A673 (cell line): Measurements from ENCODE around the gene LAPTM4A. TPM values are rescaled to one million over a fixed set of nuclear protein-coding genes. Genes with fewer than 3 reads are reported as not detected.
A peak's percentile ranks its signal among the peaks of the same experiment; 100 is the strongest.

Experiments used
- BruUV-seq: library from RNA; stranded (reverse); fragments of 400-500 nt; replicated peaks from 2 replicates; lab custom pipeline; 2021; lab: Mats Ljungman, UMichigan
- CTCF ChIA-PET: fragments of 300-600 bp; sonication (Branson Sonifier 250); formaldehyde crosslinking; loops from one replicate; lab custom pipeline; 2022; ENCODE audit warnings: antibody characterized with exemption; lab: Charles Lee
- POLR2A ChIA-PET: fragments of 300-600 bp; sonication (Branson Sonifier 250); formaldehyde crosslinking; loops from one replicate; lab custom pipeline; 2022; ENCODE audit warnings: antibody characterized with exemption; ENCODE audit not compliant: low non-redundant PET; lab: Charles Lee
- DNase-seq: peaks from one replicate; pipeline ENCODE4 v3.0.0-alpha.2; 2015; ENCODE audit warnings: low spot score
- H3K27ac ChIP-seq: fragments of 200-600 bp; sonication (generic); 2 replicates; pipeline ENCODE4 v1.5.1; 2016; ENCODE audit warnings: mixed run types, low read depth, mild to moderate bottlenecking, mixed read lengths, antibody characterized with exemption, low read length; ENCODE audit not compliant: poor library complexity, severe bottlenecking
- H3K27me3 ChIP-seq: fragments of 200-600 bp; sonication (generic); replicated peaks from 2 replicates; pipeline ENCODE4 v1.6.1; 2017; ENCODE audit warnings: mixed run types, low read depth, mild to moderate bottlenecking, mixed read lengths, antibody characterized with exemption, low read length; ENCODE audit not compliant: insufficient read depth, poor library complexity
- H3K36me3 ChIP-seq: fragments of 200-600 bp; sonication (generic); 2 replicates; pipeline ENCODE4 v1.6.1; 2016; ENCODE audit warnings: mixed run types, mild to moderate bottlenecking, mixed read lengths, antibody characterized with exemption, low read length; ENCODE audit not compliant: insufficient read depth, poor library complexity, severe bottlenecking
- H3K4me1 ChIP-seq: fragments of 200-600 bp; sonication (generic); 2 replicates; pipeline ENCODE4 v1.6.1; 2017; ENCODE audit warnings: mixed run types, mild to moderate bottlenecking, mixed read lengths, antibody characterized with exemption, low read length; ENCODE audit not compliant: insufficient read depth, poor library complexity, severe bottlenecking
- H3K4me3 ChIP-seq: fragments of 200-600 bp; sonication (generic); 2 replicates; pipeline ENCODE4 v1.5.1; 2016; ENCODE audit warnings: low read depth, mixed run types, mild to moderate bottlenecking, mixed read lengths, low read length; ENCODE audit not compliant: poor library complexity, severe bottlenecking
- H3K9me3 ChIP-seq: fragments of 200-600 bp; sonication (generic); 2 replicates; pipeline ENCODE4 v1.6.1; 2016; ENCODE audit warnings: mixed run types, low read depth, mild to moderate bottlenecking, mixed read lengths, antibody characterized with exemption, low read length; ENCODE audit not compliant: poor library complexity, severe bottlenecking
- EZH2 ChIP-seq: fragments of 200-600 bp; sonication (generic); IDR thresholded peaks from 2 replicates; pipeline ENCODE4 v1.6.1; 2017; ENCODE audit warnings: borderline replicate concordance, low read depth, mild to moderate bottlenecking, mixed read lengths, antibody characterized with exemption, low read length; ENCODE audit not compliant: poor library complexity, severe bottlenecking
- intact Hi-C: fragments of 100-400 bp; cut with micrococcal nuclease; formaldehyde crosslinking; loops from one replicate; pipeline ENCODE4 v1.10.0; 2022; ENCODE audit not compliant: unreplicated experiment
- total RNA-seq: library from RNA; stranded (reverse); gene quantifications from 2 replicates; pipeline ENCODE4 v1.2.3, GENCODE V29; 2021
- TF ChIP-seq, protein P1 (sequence below): fragments of 300-800, 200-600 bp; sonication (generic); conservative IDR thresholded peaks from 2 replicates; pipeline ENCODE4 v1.5.1; 2017; ENCODE audit warnings: low read depth, mild to moderate bottlenecking, antibody characterized with exemption, low read length, moderate library complexity, mixed read lengths

The LAPTM4A gene
- total RNA-seq, 1 experiment from 2014 or later, result 158 TPM

DNA sequence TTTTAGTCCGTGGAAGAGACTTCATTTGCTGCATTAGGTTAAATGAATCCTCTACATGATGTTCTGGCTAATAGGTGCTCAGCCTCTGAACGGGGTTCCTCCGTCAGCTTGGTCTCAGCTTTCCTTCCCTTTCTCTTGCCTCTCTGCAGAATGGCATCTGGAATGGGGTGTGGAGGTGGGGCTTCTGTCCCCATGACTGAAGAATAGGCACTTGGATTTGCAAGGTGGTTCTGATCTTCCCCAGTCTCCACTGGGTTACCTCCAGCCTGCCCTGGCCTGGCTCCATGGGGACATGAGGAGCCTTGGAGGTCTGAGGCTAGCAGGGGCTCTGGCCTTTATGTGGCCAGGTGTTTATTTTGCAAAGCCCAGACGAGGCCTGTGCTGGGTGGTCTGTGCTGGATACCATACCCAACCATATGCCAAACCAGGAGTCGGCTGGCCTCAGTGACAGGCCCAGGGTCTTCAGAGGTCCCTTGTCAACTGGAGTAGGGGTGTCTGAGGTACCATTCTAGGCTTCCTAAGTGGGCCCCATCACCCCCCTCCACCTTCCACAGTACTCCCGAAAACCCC lies 28.2 kb upstream of the LAPTM4A start:
- POLR2A ChIA-PET, result no interaction called here
- H3K27me3 ChIP-seq, result no peaks in the 10 kb centered on the region
- H3K4me3 ChIP-seq, result no peak overlapping the region
- H3K9me3 ChIP-seq, result no peaks in the 10 kb centered on the region
- intact Hi-C loops, result no loop called here
- H3K27ac ChIP-seq, result no peak overlapping the region
- DNase-seq, result no peak
- H3K36me3 ChIP-seq, result no peaks in the 10 kb centered on the region
- peaks cover 7% of the 10 kb centered on the region for H3K4me1 ChIP-seq
- TF ChIP-seq, protein P1, sequence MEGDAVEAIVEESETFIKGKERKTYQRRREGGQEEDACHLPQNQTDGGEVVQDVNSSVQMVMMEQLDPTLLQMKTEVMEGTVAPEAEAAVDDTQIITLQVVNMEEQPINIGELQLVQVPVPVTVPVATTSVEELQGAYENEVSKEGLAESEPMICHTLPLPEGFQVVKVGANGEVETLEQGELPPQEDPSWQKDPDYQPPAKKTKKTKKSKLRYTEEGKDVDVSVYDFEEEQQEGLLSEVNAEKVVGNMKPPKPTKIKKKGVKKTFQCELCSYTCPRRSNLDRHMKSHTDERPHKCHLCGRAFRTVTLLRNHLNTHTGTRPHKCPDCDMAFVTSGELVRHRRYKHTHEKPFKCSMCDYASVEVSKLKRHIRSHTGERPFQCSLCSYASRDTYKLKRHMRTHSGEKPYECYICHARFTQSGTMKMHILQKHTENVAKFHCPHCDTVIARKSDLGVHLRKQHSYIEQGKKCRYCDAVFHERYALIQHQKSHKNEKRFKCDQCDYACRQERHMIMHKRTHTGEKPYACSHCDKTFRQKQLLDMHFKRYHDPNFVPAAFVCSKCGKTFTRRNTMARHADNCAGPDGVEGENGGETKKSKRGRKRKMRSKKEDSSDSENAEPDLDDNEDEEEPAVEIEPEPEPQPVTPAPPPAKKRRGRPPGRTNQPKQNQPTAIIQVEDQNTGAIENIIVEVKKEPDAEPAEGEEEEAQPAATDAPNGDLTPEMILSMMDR, result no peak
- no peak for TF ChIP-seq EZH2
- CTCF ChIA-PET, result no interaction called here
- BruUV-seq, result no TSS peak

DNA sequence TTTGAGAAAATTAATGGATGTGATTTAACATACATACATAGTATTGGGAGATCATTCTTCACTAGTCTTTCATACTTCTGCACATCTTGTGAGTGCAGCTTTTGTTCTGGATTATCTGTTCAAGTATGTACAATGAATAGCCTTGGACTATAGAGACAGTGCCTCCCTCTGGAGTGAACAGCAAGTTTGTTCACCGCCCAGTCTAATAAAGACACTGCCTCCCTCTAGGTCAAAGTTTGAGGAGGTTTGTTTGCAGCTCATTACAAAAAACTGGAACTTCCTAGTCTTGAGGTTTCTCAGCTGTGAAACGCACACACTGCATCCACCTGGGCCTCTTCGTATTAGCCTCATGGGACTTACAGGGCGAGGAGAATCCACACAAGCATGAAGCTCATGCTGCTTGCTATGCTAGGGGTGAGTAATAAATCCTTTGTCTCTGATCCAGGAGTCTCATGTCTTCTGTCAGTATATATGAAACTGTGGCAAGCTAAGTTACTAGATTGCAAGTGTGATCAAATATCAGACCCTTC lies 26.0 kb upstream of the LAPTM4A start:
- H3K27me3 ChIP-seq, result no peaks in the 10 kb centered on the region
- H3K4me1 ChIP-seq, result peaks cover 7% of the 10 kb centered on the region
- no peak overlapping the region for H3K4me3 ChIP-seq
- H3K36me3 ChIP-seq, result no peaks in the 10 kb centered on the region
- ChIA-PET POLR2A (no interaction called here), CTCF (no interaction called here)
- TF ChIP-seq, protein P1, result peak; percentile 21; the same call in 1 of the 2 replicates
- TF ChIP-seq EZH2, result no peak
- H3K27ac ChIP-seq, result no peak overlapping the region
- DNase-seq, result no peak
- no peaks in the 10 kb centered on the region for H3K9me3 ChIP-seq
- intact Hi-C loops, result no loop called here
- BruUV-seq, result no TSS peak

DNA sequence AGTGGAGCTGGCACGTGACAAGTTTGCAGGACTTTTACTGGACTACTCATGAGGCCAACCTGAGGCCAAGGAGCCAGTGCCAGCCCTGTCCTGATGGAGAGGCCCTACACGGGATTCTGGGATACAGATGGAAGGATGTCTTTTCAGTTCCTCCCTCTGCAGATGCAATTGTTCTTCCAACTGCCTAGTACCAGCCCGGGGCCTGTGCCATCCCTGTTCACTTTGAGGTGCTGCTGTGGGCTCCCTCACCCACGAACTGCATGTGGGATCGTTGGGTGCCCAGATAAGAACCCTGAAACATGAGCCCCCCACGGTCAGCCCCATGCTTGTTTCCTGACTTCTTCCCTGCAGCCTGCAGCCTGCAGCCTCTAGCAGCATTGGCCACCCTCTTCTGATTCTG lies 25.3 kb upstream of the LAPTM4A start:
- no peaks in the 10 kb centered on the region for H3K27me3 ChIP-seq
- H3K4me3 ChIP-seq, result no peak overlapping the region
- no peaks in the 10 kb centered on the region for H3K9me3 ChIP-seq
- intact Hi-C loops, result no loop called here
- DNase-seq, result no peak
- no peak overlapping the region for H3K27ac ChIP-seq
- no peak for TF ChIP-seq EZH2
- CTCF ChIA-PET, result no interaction called here
- no TSS peak for BruUV-seq
- POLR2A ChIA-PET, result no interaction called here
- H3K36me3 ChIP-seq, result no peaks in the 10 kb centered on the region
- H3K4me1 ChIP-seq, result peaks cover 10% of the 10 kb centered on the region
